SK-N-SH (cell line): ENCODE results near the gene BCAS4.

Experiments used
- CHD2 ChIP-seq: fragments of 150-350 bp; IDR thresholded peaks from 2 replicates; pipeline ENCODE4 v1.6.1; 2018; ENCODE audit warnings: low read length; ENCODE audit not compliant: partially characterized antibody
- CTCF ChIP-seq: fragments of 200-600 bp; sonication (generic); IDR thresholded peaks from 2 replicates; pipeline ENCODE4 v1.6.1; 2017; ENCODE audit warnings: antibody characterized with exemption, mild to moderate bottlenecking, moderate library complexity
- EP300 ChIP-seq, 2 experiments: IDR thresholded peaks; 2 replicates each; pipeline versions ENCODE4 v1.4.0 to v1.6.1; 2012; ENCODE audit warnings: borderline replicate concordance in 1 of 2, low read depth in 1 of 2, low read length in 1 of 2
- GABPA ChIP-seq: IDR thresholded peaks from 2 replicates; pipeline ENCODE4 v1.4.0; 2012; ENCODE audit warnings: low read depth, mild to moderate bottlenecking
- MAX ChIP-seq: IDR thresholded peaks from 2 replicates; pipeline ENCODE4 v1.4.0; 2012; ENCODE audit warnings: low read depth
- MXI1 ChIP-seq: IDR thresholded peaks from 2 replicates; pipeline ENCODE4 v1.6.1; 2012; ENCODE audit warnings: mild to moderate bottlenecking, low read depth, low read length, improper control_type of control experiment
- NFIC ChIP-seq: IDR thresholded peaks from 2 replicates; pipeline ENCODE4 v1.4.0; 2012; ENCODE audit warnings: borderline replicate concordance
- POLR2AphosphoS5 ChIP-seq: IDR thresholded peaks from 2 replicates; pipeline ENCODE4 v1.6.1; 2012; ENCODE audit warnings: low read depth, low read length
- REST ChIP-seq: IDR thresholded peaks from 2 replicates; pipeline ENCODE4 v1.6.1; 2012; ENCODE audit warnings: mild to moderate bottlenecking, low read depth, low read length, moderate library complexity
- RFX5 ChIP-seq: IDR thresholded peaks from 2 replicates; pipeline ENCODE4 v1.6.1; 2012; ENCODE audit warnings: mild to moderate bottlenecking, improper control_type of control experiment, low read length
- YY1 ChIP-seq: IDR thresholded peaks from 2 replicates; pipeline ENCODE4 v1.4.0; 2012; ENCODE audit warnings: low read depth, mild to moderate bottlenecking

GRCh38 chr20:50842821-50843220 is 48.0 kb downstream of the BCAS4 start:
- TF ChIP-seq GABPA, result no peak
- no peak for TF ChIP-seq CHD2
- no peak for TF ChIP-seq CTCF
- TF ChIP-seq EP300 (IDR thresholded peaks at IDR 0.05; ENCODE audit: borderline replicate concordance in 1 of 2, low read depth in 1 of 2, low read length in 1 of 2), result no peak
- no peak for TF ChIP-seq RFX5
- no peak for TF ChIP-seq MAX
- no peak for TF ChIP-seq MXI1
- TF ChIP-seq POLR2AphosphoS5, result no peak
- no peak for TF ChIP-seq REST
- TF ChIP-seq NFIC, result no peak
- no peak for TF ChIP-seq YY1
